Mesenchymal stem cell (in vitro differentiated cells and primary cell): ENCODE data around the gene WDR48.
A peak's percentile ranks its signal among the peaks of the same experiment; 100 is the strongest.

Experiments
- DNase-seq: peaks from one replicate; pipeline ENCODE4 v3.0.0-alpha.2; 2013
- H2AFZ ChIP-seq: one replicate; pipeline ENCODE4 v1.6.1; 2013; ENCODE audit warnings: low read depth, mild to moderate bottlenecking, control low read depth, inconsistent platforms, low read length, moderate library complexity
- H2AK5ac ChIP-seq: 2 replicates; pipeline ENCODE4 v1.6.1; 2013; ENCODE audit warnings: low read length, moderate library complexity, mild to moderate bottlenecking, inconsistent platforms; ENCODE audit not compliant: severe bottlenecking
- H2BK120ac ChIP-seq: one replicate; pipeline ENCODE4 v1.6.1; 2013; ENCODE audit warnings: low read depth, mild to moderate bottlenecking, inconsistent platforms, low read length, moderate library complexity
- H2BK12ac ChIP-seq, 2 experiments: one replicate each; pipeline ENCODE4 v1.6.1; 2013; ENCODE audit warnings: inconsistent platforms in 2 of 2, low read length in 2 of 2, mild to moderate bottlenecking in 2 of 2, moderate library complexity in 2 of 2, control low read depth in 1 of 2
- H2BK15ac ChIP-seq: one replicate; pipeline ENCODE4 v1.6.1; 2013; ENCODE audit warnings: mild to moderate bottlenecking, low read depth, inconsistent platforms; ENCODE audit not compliant: poor library complexity, severe bottlenecking
- H2BK5ac ChIP-seq: 2 replicates; pipeline ENCODE4 v1.6.1; 2013; ENCODE audit warnings: low read depth, mild to moderate bottlenecking, low read length, control low read depth, inconsistent platforms; ENCODE audit not compliant: poor library complexity, severe bottlenecking
- H3K14ac ChIP-seq, 2 experiments: one replicate each; pipeline ENCODE4 v1.6.1; 2013; ENCODE audit warnings: inconsistent platforms in 2 of 2, low read length in 2 of 2, control low read depth in 1 of 2, mild to moderate bottlenecking in 1 of 2, moderate library complexity in 1 of 2
- H3K18ac ChIP-seq, 2 experiments: one replicate each; pipeline ENCODE4 v1.6.1; 2013; ENCODE audit warnings: inconsistent platforms in 2 of 2, low read length in 2 of 2, control low read depth in 1 of 2, low read depth in 1 of 2, mild to moderate bottlenecking in 1 of 2
- H3K23ac ChIP-seq, 2 experiments: one replicate each; pipeline ENCODE4 v1.6.1; 2013; ENCODE audit warnings: inconsistent platforms in 2 of 2, low read length in 2 of 2, mild to moderate bottlenecking in 2 of 2, moderate library complexity in 2 of 2, control low read depth in 1 of 2
- H3K27ac ChIP-seq: 2 replicates; pipeline ENCODE4 v1.5.1; 2013; ENCODE audit warnings: mild to moderate bottlenecking, moderate library complexity, low read length, control low read depth, inconsistent platforms; ENCODE audit not compliant: poor library complexity, severe bottlenecking
- H3K27me3 ChIP-seq, 2 experiments: 2 replicates each; pipeline versions ENCODE4 v1.6.1 to v1.7.0; 2013; ENCODE audit warnings: low read length in 2 of 2, mild to moderate bottlenecking in 2 of 2, moderate library complexity in 2 of 2, control low read depth in 1 of 2, inconsistent platforms in 1 of 2; ENCODE audit not compliant: control insufficient read depth in 1 of 2, insufficient read depth in 1 of 2
- H3K36me3 ChIP-seq, 2 experiments: 2 replicates each; pipeline versions ENCODE4 v1.6.1 to v1.7.0; 2013; ENCODE audit warnings: low read length in 2 of 2, control low read depth in 1 of 2, inconsistent platforms in 1 of 2, low read depth in 1 of 2, mild to moderate bottlenecking in 1 of 2; ENCODE audit not compliant: insufficient read depth in 2 of 2, control insufficient read depth in 1 of 2
- H3K4ac ChIP-seq, 2 experiments: one replicate each; pipeline ENCODE4 v1.6.1; 2013; ENCODE audit warnings: inconsistent platforms in 2 of 2, low read length in 2 of 2, mild to moderate bottlenecking in 2 of 2, moderate library complexity in 2 of 2, control low read depth in 1 of 2, low read depth in 1 of 2
- H3K4me1 ChIP-seq: 2 replicates; pipeline ENCODE4 v1.6.1; 2013; ENCODE audit warnings: low read depth, low read length, control low read depth; ENCODE audit not compliant: control insufficient read depth, insufficient read depth
- H3K4me2 ChIP-seq: 2 replicates; pipeline ENCODE4 v1.6.1; 2013; ENCODE audit warnings: low read length, mild to moderate bottlenecking, inconsistent platforms; ENCODE audit not compliant: poor library complexity, severe bottlenecking
- H3K4me3 ChIP-seq, 2 experiments: 2 replicates each; pipeline versions ENCODE4 v1.5.1 to v1.7.0; 2013; ENCODE audit warnings: low read length in 2 of 2, mild to moderate bottlenecking in 2 of 2, control low read depth in 1 of 2, low read depth in 1 of 2; ENCODE audit not compliant: insufficient read depth in 1 of 2
- H3K79me1 ChIP-seq: replicated peaks from 2 replicates; pipeline ENCODE4 v1.6.1; 2013; ENCODE audit warnings: mild to moderate bottlenecking, control low read depth, low read length, inconsistent platforms; ENCODE audit not compliant: poor library complexity, severe bottlenecking
- H3K9ac ChIP-seq: 2 replicates; pipeline ENCODE4 v1.7.0; 2013; ENCODE audit warnings: mild to moderate bottlenecking, low read length, moderate library complexity
- H3K9me3 ChIP-seq: 2 replicates; pipeline ENCODE4 v1.7.0; 2013; ENCODE audit warnings: mild to moderate bottlenecking, low read length; ENCODE audit not compliant: control insufficient read depth
- H4K8ac ChIP-seq: one replicate; pipeline ENCODE4 v1.6.1; 2013; ENCODE audit warnings: inconsistent platforms, mild to moderate bottlenecking, low read length, moderate library complexity
- H4K91ac ChIP-seq: one replicate; pipeline ENCODE4 v1.6.1; 2013; ENCODE audit warnings: mild to moderate bottlenecking, low read length, inconsistent platforms
- WGBS: methylation state at CpG from one replicate; pipeline ENCODE4 v1.1.7; 2013; ENCODE audit warnings: mixed read lengths; 5-methylcytosine and 5-hydroxymethylcytosine counted together

WDR48 gene

DNA sequence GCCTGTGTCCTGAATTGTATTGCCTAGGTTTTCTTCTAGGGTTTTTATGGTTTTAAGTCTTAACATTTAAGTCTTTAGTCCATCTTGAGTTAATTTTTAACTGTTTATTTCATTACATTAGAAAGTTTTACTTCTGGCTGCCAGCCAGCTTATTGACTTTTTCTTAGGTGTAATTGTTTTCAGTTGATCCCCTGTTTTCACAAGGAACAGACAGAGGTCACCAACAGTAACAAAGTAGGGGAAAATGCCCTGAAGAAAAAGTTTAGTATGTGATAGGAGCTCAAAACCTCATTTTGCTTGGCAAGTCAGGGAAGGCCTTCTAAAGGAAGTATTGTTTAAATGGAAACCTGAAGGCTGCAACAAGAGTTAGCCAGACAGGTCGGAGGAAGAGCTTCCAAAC lies 10.4 kb downstream of the WDR48 start:
- Histone ChIP-seq H3K79me1 (peaks cover 21% of the 10 kb centered on the region), H3K18ac (no peak overlapping the region), H3K36me3 (peaks cover 0 to 19% of the 10 kb centered on the region in 2 experiments), H3K27me3 (no peaks in the 10 kb centered on the region), H4K8ac (no peak overlapping the region), H2BK12ac (no peak overlapping the region), H3K14ac (no peak overlapping the region), H2BK15ac (no peak overlapping the region), H4K91ac (no peak overlapping the region), H2BK120ac (no peak overlapping the region), H3K4me1 (peaks cover 9% of the 10 kb centered on the region), H3K27ac (peak overlapping the region; percentile 2), H2AFZ (no peak overlapping the region), H3K4me2 (no peak overlapping the region), H2AK5ac (peak overlapping the region; percentile 10), H3K4ac (no peak overlapping the region), H3K23ac (no peak overlapping the region), H3K9ac (no peak overlapping the region), H2BK5ac (no peak overlapping the region), H3K9me3 (no peaks in the 10 kb centered on the region), H3K4me3 (no peak overlapping the region)
- WGBS = 63% methylated on average over 1 of the region's 1 CpG
- no peak for DNase-seq

DNA sequence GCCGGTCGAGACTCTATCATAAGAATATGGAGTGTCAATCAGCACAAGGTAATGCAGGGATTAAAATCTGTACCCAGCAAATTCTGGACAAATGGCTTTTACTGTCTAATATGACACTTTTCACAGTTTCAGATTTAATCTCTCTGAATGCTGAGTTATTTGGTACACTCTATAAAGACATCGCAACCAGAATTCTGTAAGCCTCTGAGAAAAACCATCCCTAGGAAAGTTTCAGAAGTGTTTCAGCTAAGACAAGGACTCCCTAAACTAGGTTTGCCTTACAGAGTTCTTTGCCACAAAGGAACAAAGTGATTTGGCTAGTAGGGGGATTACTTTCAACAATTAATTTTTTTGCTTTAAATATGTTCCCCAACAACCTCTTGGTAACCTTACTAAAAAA lies 11.3 kb downstream of the WDR48 start:
- no peaks in the 10 kb centered on the region for H3K9me3 ChIP-seq
- H3K23ac ChIP-seq = no peak overlapping the region
- no peak overlapping the region for H3K9ac ChIP-seq
- H3K27ac ChIP-seq = no peak overlapping the region
- no peak for DNase-seq
- no peak overlapping the region for H2BK5ac ChIP-seq
- H4K91ac ChIP-seq = no peak overlapping the region
- H2BK15ac ChIP-seq = no peak overlapping the region
- H3K4ac ChIP-seq = no peak overlapping the region
- H2BK12ac ChIP-seq = no peak overlapping the region
- H2AK5ac ChIP-seq = no peak overlapping the region
- no peak overlapping the region for H2BK120ac ChIP-seq
- H2AFZ ChIP-seq = no peak overlapping the region
- H4K8ac ChIP-seq = no peak overlapping the region
- H3K18ac ChIP-seq = no peak overlapping the region
- peaks cover 22% of the 10 kb centered on the region for H3K79me1 ChIP-seq
- no peak overlapping the region for H3K4me2 ChIP-seq
- H3K4me1 ChIP-seq = peaks cover 9% of the 10 kb centered on the region
- WGBS = 100% methylated on average over 3 of the region's 3 CpGs
- H3K27me3 ChIP-seq = no peaks in the 10 kb centered on the region
- no peak overlapping the region for H3K4me3 ChIP-seq
- H3K36me3 ChIP-seq = peaks cover 0 to 27% of the 10 kb centered on the region in 2 experiments
- no peak overlapping the region for H3K14ac ChIP-seq

DNA sequence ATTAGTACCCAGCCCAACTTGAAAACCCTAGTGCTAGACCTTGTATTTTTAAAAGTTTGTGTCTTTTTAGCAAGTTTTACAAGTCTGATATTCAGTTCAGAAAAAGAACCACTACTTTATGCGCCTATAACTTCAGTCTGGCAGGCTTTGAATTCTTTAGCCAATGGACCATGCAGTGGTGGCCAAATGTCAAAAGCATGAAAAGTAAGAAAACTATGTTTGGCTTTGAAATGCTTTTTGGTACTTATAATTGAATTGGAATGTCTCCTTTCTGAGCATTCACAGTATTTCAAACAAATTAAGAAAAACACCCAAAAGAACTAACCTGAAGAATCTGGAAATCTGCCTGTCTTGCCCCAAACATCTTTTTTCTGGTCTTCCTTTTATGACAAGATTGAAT lies 12.8 kb downstream of the WDR48 start:
- Histone ChIP-seq H3K27me3 (no peaks in the 10 kb centered on the region), H2BK12ac (no peak overlapping the region), H3K18ac (no peak overlapping the region), H3K4me2 (no peak overlapping the region), H3K9ac (peak overlapping the region; percentile 27), H2BK120ac (no peak overlapping the region), H3K14ac (no peak overlapping the region), H3K4me3 (no peak overlapping the region), H3K23ac (no peak overlapping the region), H4K91ac (no peak overlapping the region), H3K27ac (peak overlapping the region; percentile 99), H2AK5ac (no peak overlapping the region), H3K4ac (no peak overlapping the region), H4K8ac (no peak overlapping the region), H2BK5ac (no peak overlapping the region), H3K36me3 (peaks cover 4 to 40% of the 10 kb centered on the region in 2 experiments), H3K79me1 (peaks cover 16% of the 10 kb centered on the region), H2AFZ (no peak overlapping the region), H2BK15ac (no peak overlapping the region), H3K4me1 (peaks cover 9% of the 10 kb centered on the region), H3K9me3 (no peaks in the 10 kb centered on the region)
- no peak for DNase-seq
- WGBS = 100% methylated on average over 1 of the region's 1 CpG

DNA sequence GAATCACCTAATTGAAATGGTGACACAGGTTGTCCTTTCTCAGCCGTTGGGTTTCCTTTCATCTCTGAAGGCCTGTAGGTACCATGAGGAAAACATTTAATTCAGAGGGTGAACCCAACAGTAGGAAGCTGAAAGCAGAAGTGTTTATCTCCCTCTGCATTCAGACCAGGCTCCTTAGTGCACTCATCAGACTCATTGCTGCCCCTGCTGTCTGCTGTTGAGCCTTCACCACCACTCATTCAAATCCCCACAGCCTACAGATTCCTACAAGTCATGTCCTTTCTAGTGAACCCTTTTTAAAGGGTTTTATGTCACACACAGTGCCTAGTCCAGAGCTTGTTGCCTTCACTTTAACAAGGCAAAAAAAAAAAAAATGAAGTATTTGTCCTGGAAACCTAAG lies 13.4 kb downstream of the WDR48 start:
- Histone ChIP-seq H3K27ac (peak overlapping the region; percentile 99), H3K4me1 (peaks cover 9% of the 10 kb centered on the region), H3K9ac (peak overlapping the region; percentile 27), H3K14ac (no peak overlapping the region), H2BK120ac (no peak overlapping the region), H4K8ac (no peak overlapping the region), H3K18ac (no peak overlapping the region), H3K36me3 (peaks cover 4 to 45% of the 10 kb centered on the region in 2 experiments), H3K4me2 (no peak overlapping the region), H4K91ac (no peak overlapping the region), H2AFZ (no peak overlapping the region), H3K23ac (no peak overlapping the region), H3K4ac (no peak overlapping the region), H3K79me1 (peaks cover 16% of the 10 kb centered on the region), H3K27me3 (no peaks in the 10 kb centered on the region), H2BK12ac (no peak overlapping the region), H3K9me3 (no peaks in the 10 kb centered on the region), H2BK5ac (peak overlapping the region; percentile 87), H2AK5ac (peak overlapping the region; percentile 80), H3K4me3 (no peak overlapping the region), H2BK15ac (no peak overlapping the region)
- WGBS = 38% methylated on average over 1 of the region's 1 CpG
- peak; percentile 54 for DNase-seq
